DMS79 treated with DMSO at 0.1 percent for 48 hours (cell line): ENCODE measurements around the gene ANO3.
"Not testable (repeated sequence)": the region's sequence is repeated elsewhere in the genome, so short reads cannot be mapped to it uniquely, and the experiment has no call there.

Source experiments
- DNase-seq: peaks from one replicate; lab custom pipeline; 2025; lab: John Stamatoyannopoulos, UW

ANO3 gene

DNA sequence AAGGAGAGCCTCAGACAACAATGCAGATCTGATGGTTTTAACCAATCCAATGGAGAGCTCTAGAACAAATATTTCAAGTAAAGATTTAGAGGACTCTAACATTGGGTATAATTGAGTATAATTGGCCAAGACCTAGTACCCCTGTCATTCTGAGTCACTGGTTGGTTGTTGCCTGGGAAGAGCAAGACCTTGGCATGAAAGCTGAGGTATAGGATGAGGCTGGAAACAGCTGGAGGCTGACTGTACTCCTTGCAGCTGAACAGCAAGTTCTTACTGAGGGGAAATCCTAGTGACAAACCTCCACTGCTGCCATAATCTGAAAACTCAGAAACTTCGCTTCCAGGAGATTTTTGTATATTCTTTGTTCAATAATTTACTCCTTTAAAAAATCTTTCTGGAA lies 294.4 kb downstream of the ANO3 start:
- no peak for DNase-seq

DNA sequence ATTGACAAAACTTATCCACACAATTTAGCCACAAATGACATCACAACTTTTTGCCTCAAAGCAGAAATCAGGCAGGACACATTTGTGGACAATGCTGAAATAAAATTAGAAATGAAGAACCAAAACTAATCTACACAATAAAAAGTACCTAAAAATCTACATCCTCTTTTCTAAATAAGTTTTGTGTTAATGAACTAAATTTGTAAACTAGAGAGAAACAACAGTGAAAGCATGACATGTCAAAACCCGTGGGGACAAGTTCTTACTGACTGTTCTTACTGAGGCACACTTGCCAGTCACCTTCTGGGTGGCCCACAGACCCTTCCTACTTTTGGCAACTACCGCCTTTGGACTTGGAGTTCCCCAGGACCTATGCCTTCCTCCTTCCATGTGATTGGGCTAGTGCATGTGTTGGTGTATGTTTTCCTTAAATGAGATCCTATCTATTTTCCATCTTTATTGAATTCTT lies 300.8 kb downstream of the ANO3 start:
- DNase-seq = no peak

- DNase-seq = not testable (repeated sequence)
These were observed 311.4 kb downstream of the ANO3 start for GRCh38 chr11:26643314-26643713.

- DNase-seq = no peak
These were observed 318.0 kb downstream of the ANO3 start for GRCh38 chr11:26649884-26650283.

DNA sequence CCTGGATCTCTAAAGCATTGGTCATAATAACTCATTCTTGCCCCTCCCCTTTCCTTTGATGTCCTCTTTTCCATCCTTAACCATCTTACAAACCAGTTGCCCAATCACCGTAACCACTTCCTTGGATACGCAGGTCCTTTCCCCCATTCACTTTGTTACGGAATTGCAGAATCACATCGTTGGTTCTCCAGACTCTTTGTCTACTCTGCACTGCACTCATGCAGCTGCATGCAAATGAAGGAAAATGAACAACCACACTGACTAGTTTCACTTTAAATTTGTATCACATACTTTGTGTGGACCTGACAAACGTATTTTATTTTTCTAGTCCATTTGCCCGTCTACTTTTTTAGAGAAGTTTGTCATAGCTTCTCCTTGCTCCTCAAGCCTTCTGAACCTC lies 320.0 kb downstream of the ANO3 start:
- DNase-seq = no peak

- DNase-seq = no peak
These were observed 323.4 kb downstream of the ANO3 start for GRCh38 chr11:26655287-26655686.

GRCh38 chr11:26662916-26663315 lies 331.0 kb downstream of the ANO3 start:
- DNase-seq = no peak

- no peak for DNase-seq
These were observed 333.1 kb downstream of the ANO3 start for GRCh38 chr11:26665036-26665435.

DNA sequence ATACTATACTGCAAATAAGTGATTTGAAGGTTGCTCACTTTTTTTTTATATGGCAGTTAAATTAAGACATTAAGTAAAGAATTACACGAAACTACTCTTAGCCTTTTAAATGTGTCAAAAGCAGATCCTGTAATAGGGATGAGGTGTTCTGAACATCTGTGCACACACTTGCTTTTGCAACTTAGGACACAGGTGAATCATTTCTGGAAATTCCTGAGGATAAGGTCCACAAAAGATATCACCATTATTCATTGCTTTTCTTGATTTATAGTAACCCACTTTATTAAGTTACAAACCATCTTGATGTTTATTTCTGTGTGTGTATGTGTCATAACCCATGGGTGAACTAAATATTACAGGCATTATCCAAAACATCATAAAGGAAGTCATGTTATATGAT lies 334.0 kb downstream of the ANO3 start:
- DNase-seq = no peak

GRCh38 chr11:26675233-26675928 lies 343.5 kb downstream of the ANO3 start:
- DNase-seq = no peak

DNA sequence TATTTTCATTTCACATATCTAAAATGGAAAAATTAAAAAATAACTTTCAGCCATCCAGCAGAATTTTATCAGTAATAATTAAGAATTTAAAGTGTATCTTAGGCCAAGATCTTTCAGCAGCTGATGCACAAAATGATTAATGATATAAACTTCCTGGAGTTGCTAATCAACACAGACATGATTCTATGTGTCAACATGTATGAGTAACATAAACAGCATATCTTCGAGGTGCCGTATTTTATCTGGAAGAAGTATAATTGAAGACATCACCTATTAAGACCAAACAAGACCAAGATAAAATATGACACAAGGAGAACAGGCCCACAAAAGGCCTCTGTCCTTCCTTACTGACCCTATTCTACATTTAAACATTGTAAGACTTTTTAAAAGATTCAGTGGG lies 344.7 kb downstream of the ANO3 start:
- no peak for DNase-seq

- DNase-seq = no peak
These were observed 345.6 kb downstream of the ANO3 start for GRCh38 chr11:26677566-26677965.

- DNase-seq = no peak
These were observed 355.4 kb downstream of the ANO3 start for GRCh38 chr11:26687351-26687750.

- no peak for DNase-seq
These were observed 356.8 kb downstream of the ANO3 start for GRCh38 chr11:26688701-26689100.

DNA sequence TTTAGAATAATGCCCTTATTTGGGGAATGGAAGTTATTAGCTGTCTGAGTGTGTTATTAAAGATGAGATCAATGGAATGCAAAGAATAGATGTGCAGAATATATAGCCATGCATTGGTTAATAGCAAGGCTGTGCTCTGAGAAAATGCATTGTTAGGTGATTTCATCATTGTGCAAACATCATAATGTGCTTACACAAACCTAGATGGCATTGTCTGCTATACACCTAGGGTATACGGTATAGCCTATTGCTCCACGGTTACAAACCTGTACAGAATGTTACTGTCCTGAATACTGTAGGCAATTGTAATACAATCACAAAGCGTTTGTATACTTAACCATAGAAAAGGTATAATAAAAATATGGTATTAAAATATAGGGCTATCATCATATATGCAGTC lies 364.4 kb downstream of the ANO3 start:
- no peak for DNase-seq

- no peak for DNase-seq
These were observed 366.3 kb downstream of the ANO3 start for GRCh38 chr11:26698224-26698623.

DNA sequence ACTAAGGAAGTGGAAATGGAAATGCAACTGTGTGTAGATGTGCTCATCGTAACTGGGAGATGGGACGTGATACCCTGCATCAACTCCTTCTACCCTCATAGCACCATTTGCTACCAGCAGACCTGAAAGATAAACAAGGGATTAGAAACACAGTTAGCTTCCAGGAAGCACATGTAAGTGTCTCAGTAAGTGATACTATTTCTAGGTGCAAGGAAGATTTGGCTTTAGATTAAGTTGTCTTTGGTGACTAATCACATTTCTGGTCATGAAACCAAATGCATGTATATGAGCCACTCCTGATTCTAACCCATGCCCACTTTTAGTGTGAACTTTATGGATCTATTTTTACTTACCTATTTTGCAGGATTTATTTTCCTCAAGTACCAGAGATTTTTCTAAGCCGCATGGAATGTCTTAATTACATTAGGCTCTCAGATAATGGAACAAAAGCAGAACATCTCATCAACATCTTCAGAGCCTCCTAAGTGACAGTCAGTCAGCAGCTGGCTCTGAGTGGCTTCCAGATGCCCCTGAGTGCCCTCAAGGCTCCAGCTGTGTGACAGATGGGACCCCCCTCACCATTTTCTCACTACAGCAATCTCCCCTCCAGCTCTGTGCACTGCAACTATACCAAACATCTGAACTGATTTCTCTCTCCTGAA lies 368.8 kb downstream of the ANO3 start:
- no peak for DNase-seq

DNA sequence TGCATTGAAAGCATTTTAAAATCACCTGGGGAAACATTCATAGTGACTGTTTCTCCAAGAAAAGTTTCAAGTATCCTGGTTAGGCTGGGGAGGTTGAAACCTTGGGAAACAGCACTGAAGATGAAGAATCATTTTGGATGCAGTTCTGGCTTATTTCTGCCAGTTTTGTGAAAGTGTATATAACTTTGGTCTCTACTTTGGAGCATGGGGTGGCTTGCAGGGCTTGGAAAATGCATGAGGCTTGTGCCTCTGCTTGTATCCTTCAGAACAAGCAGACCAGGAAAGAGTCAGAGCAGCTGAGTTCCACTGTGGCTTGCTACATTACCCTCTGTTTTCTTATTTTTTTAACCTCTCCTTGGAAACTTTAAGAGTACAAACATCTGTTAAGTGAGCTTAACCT lies 370.5 kb downstream of the ANO3 start:
- DNase-seq = no peak

DNA sequence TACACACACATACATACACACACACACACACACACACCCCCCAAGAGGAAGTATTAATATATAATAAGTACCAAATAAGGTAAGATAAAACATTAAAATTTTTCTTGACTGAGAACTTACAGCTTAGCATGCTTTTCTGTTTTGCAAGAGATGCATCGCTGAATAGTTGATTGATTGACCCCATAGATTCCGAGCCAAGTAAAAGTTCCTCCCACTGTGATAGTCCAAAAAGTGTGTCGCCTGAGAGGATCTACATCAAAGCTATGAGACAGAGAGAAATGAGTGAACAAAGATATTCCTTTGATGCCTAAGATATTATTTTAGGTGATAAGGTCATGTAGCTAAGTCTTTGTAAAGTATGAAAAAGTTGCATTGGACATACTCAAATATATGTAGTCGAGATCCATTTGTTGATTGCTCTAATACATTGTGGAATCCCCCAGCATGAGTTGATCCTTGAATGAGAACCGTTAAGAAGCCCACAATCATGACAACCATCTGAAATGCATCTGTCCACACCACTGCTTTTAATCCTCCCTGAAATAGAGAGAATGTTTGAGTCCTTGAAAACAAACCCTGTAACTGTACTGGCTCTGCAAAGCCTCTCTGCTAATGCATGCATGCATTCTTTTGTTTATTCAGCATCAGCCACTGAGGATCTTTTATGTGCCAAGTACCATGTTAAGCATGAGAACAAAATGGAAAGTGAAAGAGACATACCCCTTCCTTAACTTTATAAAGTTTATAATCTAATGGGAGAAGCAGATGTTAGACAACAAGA lies 371.7 kb downstream of the ANO3 start:
- DNase-seq = no peak

DNA sequence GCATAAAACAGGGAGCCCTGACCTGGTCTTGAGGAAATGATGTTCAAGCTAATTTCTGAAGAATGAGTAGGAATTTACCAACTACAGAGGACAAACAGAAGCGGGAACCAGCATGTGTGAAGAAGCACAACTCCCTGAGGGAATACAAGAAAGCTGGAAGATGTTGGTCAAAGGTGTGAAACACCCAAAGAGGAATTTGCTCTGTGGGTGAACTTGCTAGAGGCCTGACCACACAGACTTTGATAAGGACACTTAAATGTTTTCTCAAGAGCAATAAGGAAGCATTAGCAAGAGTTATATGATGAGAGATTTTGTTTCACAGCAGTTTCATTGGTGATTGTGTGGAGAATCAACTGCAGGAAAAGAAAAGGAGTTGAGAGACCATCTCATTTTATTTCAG lies 372.3 kb downstream of the ANO3 start:
- no peak for DNase-seq

GRCh38 chr11:26706181-26706580 lies 374.3 kb downstream of the ANO3 start:
- no peak for DNase-seq

DNA sequence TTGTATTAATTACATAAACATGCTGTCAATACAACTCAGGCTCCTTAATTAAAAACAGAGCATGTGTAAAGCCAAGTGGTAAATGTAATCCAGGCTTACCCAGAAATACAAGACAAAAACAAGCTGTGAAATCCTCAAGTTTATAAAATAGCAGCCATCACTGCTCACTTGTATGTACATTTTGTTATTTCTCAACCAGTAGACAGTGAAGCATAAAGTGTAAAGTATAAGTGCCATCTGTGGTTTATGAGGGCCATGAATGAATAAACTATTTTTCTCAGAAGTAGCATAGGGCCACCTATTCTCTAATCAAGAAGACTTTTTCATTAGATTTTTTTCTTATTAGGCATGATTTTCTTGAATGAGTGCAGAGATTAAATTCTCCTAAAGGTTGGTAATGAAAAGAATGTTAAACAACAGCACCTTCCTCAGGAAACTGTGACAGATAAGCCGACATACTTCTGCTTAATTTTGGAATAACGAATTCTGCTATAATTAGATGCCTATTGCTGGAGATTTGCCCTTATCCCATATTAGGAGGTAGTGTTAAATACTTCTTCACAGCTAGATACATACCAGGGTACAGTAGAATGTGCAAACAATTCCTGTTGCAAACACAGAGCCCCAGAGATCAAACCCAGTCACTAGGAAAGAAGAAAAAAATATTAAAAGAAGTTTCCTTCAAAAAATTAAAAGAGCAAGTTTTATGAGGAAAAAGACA lies 377.0 kb downstream of the ANO3 start:
- DNase-seq = no peak
